ENCODE measurements around the gene BDH1. TPM values are rescaled to one million over a fixed set of nuclear protein-coding genes. Genes with fewer than 3 reads are reported as not detected.
"Not testable (repeated sequence)": the region's sequence is repeated elsewhere in the genome, so short reads cannot be mapped to it uniquely, and the experiment has no call there.

The BDH1 gene
- total RNA-seq, 1 donor from 2014 or later: 146 TPM

DNA sequence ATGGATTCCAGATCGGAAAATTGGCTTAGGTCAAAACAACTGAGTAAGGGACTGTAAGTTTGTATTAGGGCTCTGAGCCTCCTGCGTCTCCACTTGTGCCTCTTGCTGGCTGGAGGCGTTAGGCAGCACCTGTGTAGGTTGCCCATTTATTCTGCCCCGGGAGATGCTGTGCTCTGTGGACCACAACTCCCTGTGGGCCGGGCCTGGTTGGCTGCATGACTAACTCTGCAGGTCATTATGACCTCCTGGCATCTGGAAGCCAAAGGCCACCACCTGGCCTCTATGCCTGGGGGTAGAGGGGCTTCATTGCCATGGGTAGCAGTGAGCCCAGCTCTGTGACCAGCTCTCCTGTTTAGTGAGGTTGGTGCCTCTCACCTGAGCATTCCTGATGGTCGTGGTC, 36.0 kb upstream of the BDH1 start:
- H3K9me3 Mint-ChIP-seq: no peaks in the 10 kb centered on the region
- no peak for DNase-seq (ENCODE audit: low spot score)
- H3K36me3 Mint-ChIP-seq (ENCODE audit: low read depth): peaks cover 4% of the 10 kb centered on the region
- intact Hi-C loops (cut with micrococcal nuclease): loop anchor here (10.0 kb wide), 1 partner anchor 213 kb away; no protein-coding TSS in a partner anchor
- no peak overlapping the region for H3K4me3 Mint-ChIP-seq (ENCODE audit: low read depth)
- peaks cover 2% of the 10 kb centered on the region for H3K27me3 Mint-ChIP-seq (ENCODE audit: low read depth)
- H3K4me1 Mint-ChIP-seq (ENCODE audit: low read depth): peaks cover 43% of the 10 kb centered on the region
- H3K27ac Mint-ChIP-seq: peak overlapping the region; percentile 90

DNA sequence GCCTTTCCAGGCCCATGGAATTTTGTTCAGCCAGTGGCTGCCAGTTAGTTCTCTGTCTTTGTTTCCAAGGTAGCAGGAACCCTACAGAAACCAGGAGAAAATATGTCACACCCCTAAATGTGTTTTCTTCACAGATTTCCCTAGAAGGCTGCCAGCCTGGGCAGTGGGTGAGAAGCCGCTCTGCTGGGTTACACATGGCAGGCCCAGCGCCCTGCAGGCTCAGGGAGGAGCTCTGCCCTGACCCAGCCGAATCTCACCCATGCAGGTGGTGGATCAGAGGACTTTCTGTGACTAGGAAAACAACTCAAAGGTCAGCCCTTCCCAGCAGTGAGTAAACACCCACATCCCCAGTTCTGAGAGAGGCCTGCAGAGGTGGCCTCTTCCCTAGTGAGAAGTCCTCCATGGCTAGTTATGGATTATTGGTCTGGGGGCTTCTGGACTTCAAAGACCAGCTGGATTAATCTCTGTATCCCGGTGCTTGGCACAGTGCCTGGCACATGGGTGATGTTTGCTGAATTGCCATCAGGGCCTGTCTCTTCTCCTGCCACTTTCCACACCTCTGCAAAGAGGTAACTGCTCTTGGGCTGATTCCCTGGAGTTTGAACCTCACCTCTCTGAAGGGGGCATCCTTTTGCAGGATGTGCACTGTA, 34.7 kb upstream of the BDH1 start:
- DNase-seq (ENCODE audit: low spot score): no peak
- Mint-ChIP-seq H3K27me3 (ENCODE audit: low read depth) (peaks cover 2% of the 10 kb centered on the region), H3K4me1 (ENCODE audit: low read depth) (peaks cover 40% of the 10 kb centered on the region), H3K4me3 (ENCODE audit: low read depth) (no peak overlapping the region), H3K27ac (peak overlapping the region; percentile 90), H3K36me3 (ENCODE audit: low read depth) (peaks cover 4% of the 10 kb centered on the region), H3K9me3 (no peaks in the 10 kb centered on the region)
- intact Hi-C loops (cut with micrococcal nuclease): loop anchor here (10.0 kb wide), 1 partner anchor 214 kb away; no protein-coding TSS in a partner anchor

DNA sequence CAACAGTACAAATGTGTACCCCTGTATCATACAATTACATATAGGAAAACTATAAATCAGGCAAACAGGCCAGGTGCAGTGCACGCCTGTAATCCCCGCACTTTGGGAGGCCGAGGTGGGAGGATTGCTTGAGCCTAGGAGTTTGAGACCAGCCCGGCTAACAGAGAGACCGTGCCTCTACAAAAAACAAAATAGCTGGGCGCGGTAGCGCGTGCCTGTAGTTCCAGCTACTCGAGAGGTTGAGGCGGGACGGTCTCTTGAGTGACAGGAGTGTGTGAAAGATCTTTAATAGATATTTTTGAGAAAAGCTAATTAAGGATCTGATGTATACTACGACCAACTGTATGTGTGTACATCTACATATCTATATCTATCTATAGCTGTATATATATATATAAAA, 33.8 kb upstream of the BDH1 start:
- Mint-ChIP-seq H3K4me1 (ENCODE audit: low read depth) (peaks cover 40% of the 10 kb centered on the region), H3K36me3 (ENCODE audit: low read depth) (peaks cover 4% of the 10 kb centered on the region), H3K27me3 (ENCODE audit: low read depth) (peaks cover 2% of the 10 kb centered on the region), H3K27ac (no peak overlapping the region), H3K9me3 (no peaks in the 10 kb centered on the region), H3K4me3 (ENCODE audit: low read depth) (no peak overlapping the region)
- DNase-seq (ENCODE audit: low spot score): no peak
- intact Hi-C loops (cut with micrococcal nuclease): no loop called here

DNA sequence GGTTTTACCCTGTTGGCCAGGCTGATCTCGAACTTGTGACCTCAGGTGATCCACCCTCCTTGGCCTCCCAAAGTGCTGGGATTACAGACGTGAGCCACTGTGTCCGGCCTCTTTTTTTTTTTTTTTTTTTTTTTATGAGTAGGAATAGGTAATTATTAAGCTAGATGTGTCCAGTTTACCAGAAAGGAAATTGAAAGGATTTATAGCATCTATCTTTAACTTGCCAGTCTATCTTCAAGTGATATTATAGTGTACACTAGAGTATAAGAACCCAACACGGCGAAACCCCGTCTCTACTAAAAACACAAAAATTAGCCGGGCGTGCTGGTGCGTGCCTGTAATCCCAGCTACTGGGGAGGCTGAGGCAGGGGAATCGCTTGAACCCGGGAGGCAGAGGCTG, 31.0 kb upstream of the BDH1 start:
- intact Hi-C loops (cut with micrococcal nuclease); H3K27ac Mint-ChIP-seq; H3K27me3 Mint-ChIP-seq (ENCODE audit: low read depth); H3K4me3 Mint-ChIP-seq (ENCODE audit: low read depth); DNase-seq (ENCODE audit: low spot score); H3K9me3 Mint-ChIP-seq; H3K36me3 Mint-ChIP-seq (ENCODE audit: low read depth): not testable (repeated sequence)
- peaks cover 23% of the 10 kb centered on the region for H3K4me1 Mint-ChIP-seq (ENCODE audit: low read depth)

DNA sequence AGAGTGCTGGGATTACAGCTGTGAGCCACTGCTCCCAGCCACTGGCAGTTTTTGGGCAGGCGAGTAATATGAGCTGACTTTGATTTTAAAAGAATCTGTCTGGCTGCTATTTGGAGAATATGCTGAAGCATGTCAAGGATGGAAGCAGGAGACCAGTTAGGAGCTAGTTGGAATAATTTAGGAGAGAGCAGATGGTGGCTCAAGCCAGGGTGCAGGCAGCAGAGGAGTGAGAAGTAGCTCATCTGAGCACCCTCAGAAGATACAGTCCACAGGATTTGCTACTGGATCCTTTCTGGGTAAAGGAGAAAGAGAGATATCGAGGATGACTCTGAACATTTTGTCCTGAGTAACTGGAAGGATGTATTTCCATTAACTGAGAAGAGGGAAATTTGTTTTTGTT, 30.4 kb upstream of the BDH1 start:
- Mint-ChIP-seq H3K4me1 (ENCODE audit: low read depth) (peaks cover 18% of the 10 kb centered on the region), H3K9me3 (no peaks in the 10 kb centered on the region), H3K27ac (no peak overlapping the region), H3K4me3 (ENCODE audit: low read depth) (no peak overlapping the region), H3K27me3 (ENCODE audit: low read depth) (peaks cover 2% of the 10 kb centered on the region), H3K36me3 (ENCODE audit: low read depth) (no peaks in the 10 kb centered on the region)
- DNase-seq (ENCODE audit: low spot score): no peak
- intact Hi-C loops (cut with micrococcal nuclease): no loop called here

- no peak overlapping the region for H3K4me3 Mint-ChIP-seq (ENCODE audit: low read depth)
- H3K36me3 Mint-ChIP-seq (ENCODE audit: low read depth): no peaks in the 10 kb centered on the region
- H3K9me3 Mint-ChIP-seq: no peaks in the 10 kb centered on the region
- DNase-seq (ENCODE audit: low spot score): no peak
- peaks cover 2% of the 10 kb centered on the region for H3K27me3 Mint-ChIP-seq (ENCODE audit: low read depth)
- peaks cover 9% of the 10 kb centered on the region for H3K4me1 Mint-ChIP-seq (ENCODE audit: low read depth)
- intact Hi-C loops (cut with micrococcal nuclease): no loop called here
- no peak overlapping the region for H3K27ac Mint-ChIP-seq
Measured at GRCh38 chr3:197584733-197585132, 29.0 kb upstream of the BDH1 start.

DNA sequence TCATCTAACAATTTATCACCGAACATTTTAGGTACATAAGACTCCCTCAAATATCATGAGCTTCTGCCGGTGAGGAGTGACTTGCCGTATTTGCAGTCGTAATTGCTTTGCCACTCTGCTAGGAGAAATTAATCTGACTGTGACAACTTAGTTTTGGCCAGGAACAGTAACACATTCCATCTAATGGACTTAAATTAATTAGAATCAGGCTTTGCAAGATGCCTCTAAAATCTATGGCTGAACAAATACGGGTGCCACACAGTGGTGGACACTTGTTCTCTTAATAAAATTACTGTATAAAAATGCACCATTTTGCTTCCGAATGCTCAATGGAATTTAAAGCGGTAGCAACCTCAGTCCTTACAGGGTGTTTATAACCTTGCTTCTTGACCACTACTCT, 27.6 kb upstream of the BDH1 start:
- Mint-ChIP-seq H3K27ac (no peak overlapping the region), H3K4me3 (ENCODE audit: low read depth) (no peak overlapping the region), H3K9me3 (no peaks in the 10 kb centered on the region), H3K36me3 (ENCODE audit: low read depth) (no peaks in the 10 kb centered on the region), H3K27me3 (ENCODE audit: low read depth) (peaks cover 2% of the 10 kb centered on the region), H3K4me1 (ENCODE audit: low read depth) (peaks cover 9% of the 10 kb centered on the region)
- no peak for DNase-seq (ENCODE audit: low spot score)
- intact Hi-C loops (cut with micrococcal nuclease): no loop called here

- no peaks in the 10 kb centered on the region for H3K9me3 Mint-ChIP-seq
- no peaks in the 10 kb centered on the region for H3K27me3 Mint-ChIP-seq (ENCODE audit: low read depth)
- DNase-seq (ENCODE audit: low spot score): no peak
- H3K4me1 Mint-ChIP-seq (ENCODE audit: low read depth): no peaks in the 10 kb centered on the region
- no peak overlapping the region for H3K27ac Mint-ChIP-seq
- H3K4me3 Mint-ChIP-seq (ENCODE audit: low read depth): no peak overlapping the region
- intact Hi-C loops (cut with micrococcal nuclease): no loop called here
- no peaks in the 10 kb centered on the region for H3K36me3 Mint-ChIP-seq (ENCODE audit: low read depth)
Measured at GRCh38 chr3:197580253-197580691, 24.5 kb upstream of the BDH1 start.

GRCh38 chr3:197578376-197578775, 22.6 kb upstream of the BDH1 start:
- no peaks in the 10 kb centered on the region for H3K36me3 Mint-ChIP-seq (ENCODE audit: low read depth)
- intact Hi-C loops (cut with micrococcal nuclease): no loop called here
- no peak for DNase-seq (ENCODE audit: low spot score)
- no peak overlapping the region for H3K4me3 Mint-ChIP-seq (ENCODE audit: low read depth)
- H3K27ac Mint-ChIP-seq: no peak overlapping the region
- no peaks in the 10 kb centered on the region for H3K9me3 Mint-ChIP-seq
- peaks cover 3% of the 10 kb centered on the region for H3K4me1 Mint-ChIP-seq (ENCODE audit: low read depth)
- H3K27me3 Mint-ChIP-seq (ENCODE audit: low read depth): no peaks in the 10 kb centered on the region

DNA sequence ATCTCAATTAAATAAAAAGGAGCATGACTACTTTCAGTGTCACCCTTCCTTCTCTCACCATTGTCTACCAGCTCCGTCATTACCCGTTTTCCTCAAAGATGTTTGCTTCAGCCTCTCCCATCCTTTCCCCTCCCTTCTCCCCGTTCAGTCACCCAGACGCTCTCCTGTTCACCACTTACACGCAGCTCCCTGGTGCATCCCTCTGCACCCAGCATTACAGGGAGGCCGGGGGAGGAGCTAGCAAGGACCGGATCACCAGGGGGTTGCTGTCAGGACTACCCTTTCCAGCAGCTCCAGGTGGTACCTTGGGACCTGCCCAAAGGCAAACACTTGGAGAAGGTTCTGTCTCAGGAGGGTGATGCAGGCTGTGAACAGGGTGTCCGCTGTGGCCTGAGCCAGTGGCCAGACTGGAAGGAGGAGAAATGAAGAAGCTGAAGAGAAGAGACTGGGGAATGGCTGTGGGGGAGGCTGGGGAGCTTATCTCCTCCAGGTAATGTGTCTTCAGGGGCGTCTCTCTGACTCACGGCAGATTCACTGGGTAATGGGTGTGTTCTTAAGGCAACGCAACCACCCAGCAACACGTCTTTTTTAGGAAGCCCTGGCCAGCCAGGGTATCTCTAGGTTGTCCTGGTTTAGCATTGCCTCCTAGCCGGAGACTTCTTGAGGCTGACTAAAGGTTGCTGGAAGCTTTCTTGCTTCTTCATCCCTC, 21.8 kb upstream of the BDH1 start:
- Mint-ChIP-seq H3K27ac (no peak overlapping the region), H3K4me3 (ENCODE audit: low read depth) (no peak overlapping the region), H3K4me1 (ENCODE audit: low read depth) (peaks cover 3% of the 10 kb centered on the region), H3K36me3 (ENCODE audit: low read depth) (no peaks in the 10 kb centered on the region), H3K27me3 (ENCODE audit: low read depth) (no peaks in the 10 kb centered on the region), H3K9me3 (no peaks in the 10 kb centered on the region)
- DNase-seq (ENCODE audit: low spot score): no peak
- intact Hi-C loops (cut with micrococcal nuclease): no loop called here

GRCh38 chr3:197576838-197577237, 21.1 kb upstream of the BDH1 start:
- Mint-ChIP-seq H3K27me3 (ENCODE audit: low read depth) (no peaks in the 10 kb centered on the region), H3K4me1 (ENCODE audit: low read depth) (peaks cover 3% of the 10 kb centered on the region), H3K4me3 (ENCODE audit: low read depth) (no peak overlapping the region), H3K36me3 (ENCODE audit: low read depth) (no peaks in the 10 kb centered on the region), H3K9me3 (no peaks in the 10 kb centered on the region), H3K27ac (no peak overlapping the region)
- no peak for DNase-seq (ENCODE audit: low spot score)
- intact Hi-C loops (cut with micrococcal nuclease): no loop called here

DNA sequence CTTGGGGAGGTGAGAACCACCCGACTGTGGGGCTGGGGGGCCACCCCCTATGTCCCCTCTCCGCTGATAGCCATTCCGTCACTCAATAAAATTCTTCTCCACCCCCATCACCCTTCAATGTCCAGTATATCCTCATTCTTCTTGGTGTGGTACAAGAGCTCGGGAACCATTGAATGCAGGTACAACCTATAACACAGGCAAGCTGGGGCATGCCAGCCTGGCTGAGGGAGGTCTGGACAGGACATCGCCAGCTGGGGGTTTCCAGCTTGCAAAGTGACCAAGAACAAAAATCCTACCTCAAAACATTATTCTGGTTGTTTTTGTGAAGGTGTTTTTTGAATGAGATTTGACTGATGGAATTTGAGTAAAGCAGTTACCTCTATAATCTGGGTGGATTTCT, 19.6 kb upstream of the BDH1 start:
- Mint-ChIP-seq H3K4me1 (ENCODE audit: low read depth) (peaks cover 3% of the 10 kb centered on the region), H3K4me3 (ENCODE audit: low read depth) (no peak overlapping the region), H3K9me3 (peaks cover 8% of the 10 kb centered on the region), H3K36me3 (ENCODE audit: low read depth) (no peaks in the 10 kb centered on the region), H3K27ac (no peak overlapping the region), H3K27me3 (ENCODE audit: low read depth) (no peaks in the 10 kb centered on the region)
- intact Hi-C loops (cut with micrococcal nuclease): no loop called here
- DNase-seq (ENCODE audit: low spot score): no peak

DNA sequence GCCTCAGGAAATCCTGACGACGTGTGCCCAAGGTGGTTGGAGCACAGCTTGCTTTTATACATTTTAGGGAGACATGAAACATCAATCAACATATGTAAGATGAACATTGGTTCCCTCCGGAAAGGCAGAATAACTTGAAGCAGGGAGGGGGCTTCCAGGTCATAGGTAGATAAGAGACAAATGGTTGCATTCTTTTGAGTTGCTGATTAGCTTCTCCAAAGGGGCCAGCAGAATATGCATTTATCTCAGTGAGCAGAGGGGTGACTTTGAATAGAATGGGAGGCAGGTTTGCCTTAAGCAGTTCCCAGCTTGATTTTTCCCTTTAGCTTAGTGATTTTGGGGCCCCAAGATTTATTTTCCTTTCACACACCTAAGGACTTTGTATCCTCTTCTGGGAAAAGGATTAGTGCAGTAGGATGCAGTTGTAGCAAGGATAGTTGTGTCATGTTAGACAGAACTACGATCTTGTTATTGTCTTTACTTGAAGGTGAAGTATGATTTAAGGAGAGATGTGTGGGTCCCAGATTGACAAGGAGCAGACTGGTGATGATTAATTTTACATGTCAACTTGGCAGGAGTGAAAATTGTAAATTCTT, 18.7 kb upstream of the BDH1 start:
- H3K27ac Mint-ChIP-seq; DNase-seq (ENCODE audit: low spot score); intact Hi-C loops (cut with micrococcal nuclease); H3K27me3 Mint-ChIP-seq (ENCODE audit: low read depth); H3K4me3 Mint-ChIP-seq (ENCODE audit: low read depth); H3K4me1 Mint-ChIP-seq (ENCODE audit: low read depth); H3K36me3 Mint-ChIP-seq (ENCODE audit: low read depth): not testable (repeated sequence)
- peaks cover 16% of the 10 kb centered on the region for H3K9me3 Mint-ChIP-seq
